WERI-Rb-1 (cell line): ENCODE measurements around the gene CCM2L.

Experiments used
- DNase-seq: peaks from one replicate; pipeline ENCODE4 v3.0.0-alpha.2; 2020
- H3K27ac ChIP-seq: fragments of 250-450 bp; sonication (Bioruptor Pico); 2 replicates; pipeline ENCODE4 v1.5.1; 2020; ENCODE audit warnings: mild to moderate bottlenecking, moderate library complexity
- H3K27me3 ChIP-seq: fragments of 250-450 bp; sonication (Bioruptor Pico); 2 replicates; pipeline ENCODE4 v1.5.1; 2021; ENCODE audit warnings: mild to moderate bottlenecking, low read depth, moderate library complexity; ENCODE audit not compliant: insufficient read depth, severe bottlenecking
- H3K36me3 ChIP-seq: fragments of 250-450 bp; sonication (Bioruptor Pico); 2 replicates; pipeline ENCODE4 v1.5.1; 2020; ENCODE audit warnings: mild to moderate bottlenecking, moderate library complexity
- H3K4me3 ChIP-seq: 2 replicates; pipeline ENCODE4 v1.5.1; 2011; ENCODE audit warnings: low read depth, mild to moderate bottlenecking, control low read depth, low read length
- H3K9me3 ChIP-seq: fragments of 250-450 bp; sonication (Bioruptor Pico); 2 replicates; pipeline ENCODE4 v1.5.1; 2021; ENCODE audit warnings: mild to moderate bottlenecking, moderate library complexity; ENCODE audit not compliant: severe bottlenecking
- CTCF ChIP-seq: IDR thresholded peaks from 2 replicates; pipeline ENCODE4 v1.5.1; 2011; ENCODE audit warnings: low read depth, mild to moderate bottlenecking, control low read depth, inconsistent platforms, low read length

CCM2L gene

DNA sequence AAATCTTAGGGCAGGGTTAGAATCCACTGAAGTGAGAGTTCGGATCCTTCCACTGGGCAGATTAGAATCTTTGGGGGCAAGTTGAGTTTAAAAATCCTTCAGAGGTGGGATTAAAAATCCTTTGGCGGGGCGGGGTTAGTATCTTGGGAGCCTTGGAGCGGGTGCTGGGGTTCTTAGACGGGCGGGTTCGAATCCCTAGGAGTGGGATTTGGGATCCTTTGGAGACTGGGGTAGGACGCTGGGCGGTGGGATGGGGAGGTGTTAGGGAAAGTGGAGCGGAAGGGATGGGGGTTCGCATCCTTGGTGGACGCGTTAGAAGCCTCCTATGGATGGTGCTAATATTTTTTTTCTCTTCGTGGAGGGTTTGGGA is 41.5 kb downstream of the CCM2L start:
- no peak for DNase-seq
- no peak overlapping the region for H3K4me3 ChIP-seq
- no peak overlapping the region for H3K27ac ChIP-seq
- H3K9me3 ChIP-seq: peaks cover 4% of the 10 kb centered on the region
- no peaks in the 10 kb centered on the region for H3K36me3 ChIP-seq
- TF ChIP-seq CTCF: no peak
- no peaks in the 10 kb centered on the region for H3K27me3 ChIP-seq

- peaks cover 4% of the 10 kb centered on the region for H3K9me3 ChIP-seq
- TF ChIP-seq CTCF: no peak
- no peaks in the 10 kb centered on the region for H3K27me3 ChIP-seq
- DNase-seq: no peak
- H3K27ac ChIP-seq: no peak within 1 kb of the TSS
- H3K4me3 ChIP-seq: no peak within 1 kb of the TSS
- no peaks in the 10 kb centered on the region for H3K36me3 ChIP-seq
These were observed 42.0 kb downstream of the CCM2L start, which contains the start of gene HCK for GRCh38 chr20:32052090-32052777. Gene HCK, plus strand, starts transcription at chr20:32052242.

DNA sequence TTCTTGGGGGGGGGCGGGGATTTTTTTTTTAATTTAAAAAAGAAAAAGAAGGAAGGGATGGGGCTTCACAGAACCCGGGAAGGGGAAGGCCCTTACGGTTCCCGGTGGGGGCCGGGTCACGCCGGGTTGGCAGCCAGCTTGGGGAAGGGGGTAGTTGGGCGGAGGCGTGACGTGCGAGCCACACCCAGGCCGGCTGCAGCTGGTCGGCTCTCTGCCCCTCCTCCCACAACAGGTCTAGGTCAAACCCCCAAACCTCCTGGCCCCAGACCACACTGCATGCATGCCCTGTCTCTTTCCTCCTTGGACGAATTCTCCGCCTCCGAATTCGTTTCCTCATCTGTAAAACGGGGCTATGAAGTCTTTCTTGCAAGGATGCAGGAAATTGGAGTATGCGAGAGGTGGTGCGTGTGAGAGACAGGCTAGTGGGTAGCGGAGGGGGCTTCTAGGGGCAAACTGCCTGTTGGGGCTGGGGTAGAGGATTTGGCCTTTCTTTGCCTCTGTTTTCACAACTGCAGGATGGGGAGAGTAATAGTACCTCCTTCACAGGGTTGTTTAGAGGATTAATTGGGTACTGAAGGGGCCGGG is 42.6 kb downstream of the CCM2L start:
- H3K27me3 ChIP-seq: no peaks in the 10 kb centered on the region
- DNase-seq: no peak
- no peaks in the 10 kb centered on the region for H3K36me3 ChIP-seq
- H3K4me3 ChIP-seq: no peak overlapping the region
- peaks cover 4% of the 10 kb centered on the region for H3K9me3 ChIP-seq
- no peak overlapping the region for H3K27ac ChIP-seq
- no peak for TF ChIP-seq CTCF

DNA sequence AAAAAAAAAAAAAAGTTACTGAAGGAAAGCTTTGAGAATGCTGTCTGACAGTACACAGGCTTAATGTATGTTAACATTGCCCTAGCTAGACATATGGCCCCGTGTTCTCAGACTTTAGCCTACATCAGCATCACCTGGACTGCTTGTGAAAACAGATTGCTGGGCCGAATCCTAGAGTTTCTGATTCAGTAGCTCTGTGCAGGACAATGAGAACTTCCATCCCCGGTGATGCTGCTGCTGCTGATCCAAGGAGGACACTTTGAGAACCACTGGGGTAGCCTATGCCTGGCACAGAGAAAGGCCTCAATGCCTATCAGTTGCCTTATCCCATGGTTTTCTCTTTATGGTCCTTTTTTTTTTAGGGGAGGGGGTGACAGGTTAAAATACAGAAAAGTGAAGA is 43.4 kb downstream of the CCM2L start:
- H3K36me3 ChIP-seq: no peaks in the 10 kb centered on the region
- no peak for TF ChIP-seq CTCF
- DNase-seq: no peak
- no peaks in the 10 kb centered on the region for H3K27me3 ChIP-seq
- H3K27ac ChIP-seq: no peak overlapping the region
- peaks cover 4% of the 10 kb centered on the region for H3K9me3 ChIP-seq
- H3K4me3 ChIP-seq: no peak overlapping the region

GRCh38 chr20:32056708-32057483 is 46.7 kb downstream of the CCM2L start:
- Histone ChIP-seq H3K4me3 (no peak overlapping the region), H3K36me3 (no peaks in the 10 kb centered on the region), H3K9me3 (peaks cover 2% of the 10 kb centered on the region), H3K27ac (no peak overlapping the region), H3K27me3 (no peaks in the 10 kb centered on the region)
- no peak for DNase-seq
- no peak for TF ChIP-seq CTCF
